Pons (tissue), 1 donor: ENCODE measurements around the gene ATL1.
"Not testable (repeated sequence)": the region's sequence is repeated elsewhere in the genome, so short reads cannot be mapped to it uniquely, and the experiment has no call there.

ENCODE experiments used
- DNase-seq: peaks from one replicate; pipeline ENCODE4 v3.0.0-alpha.2; 2016; ENCODE audit warnings: low spot score

The ATL1 gene

DNA sequence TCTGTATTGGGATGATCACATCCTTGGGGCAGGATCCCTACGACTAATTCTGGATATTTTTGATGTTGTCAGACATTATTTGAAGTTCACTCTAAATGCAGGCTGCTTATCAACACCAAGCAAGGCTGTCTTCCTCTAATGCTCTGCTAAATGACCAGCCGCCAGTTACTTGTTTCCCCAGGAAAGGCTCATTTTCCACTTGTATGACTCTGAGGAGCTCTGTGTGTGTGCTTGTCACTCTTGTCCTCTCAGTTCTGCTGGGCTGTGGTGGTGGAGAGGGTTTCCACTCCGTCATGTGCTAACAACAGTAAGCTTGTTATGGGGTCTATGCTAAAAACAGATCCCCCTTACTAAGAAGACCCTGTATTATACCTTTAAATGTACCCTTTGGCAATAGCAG, 42.1 kb downstream of the ATL1 start:
- DNase-seq, result peak; percentile 62

DNA sequence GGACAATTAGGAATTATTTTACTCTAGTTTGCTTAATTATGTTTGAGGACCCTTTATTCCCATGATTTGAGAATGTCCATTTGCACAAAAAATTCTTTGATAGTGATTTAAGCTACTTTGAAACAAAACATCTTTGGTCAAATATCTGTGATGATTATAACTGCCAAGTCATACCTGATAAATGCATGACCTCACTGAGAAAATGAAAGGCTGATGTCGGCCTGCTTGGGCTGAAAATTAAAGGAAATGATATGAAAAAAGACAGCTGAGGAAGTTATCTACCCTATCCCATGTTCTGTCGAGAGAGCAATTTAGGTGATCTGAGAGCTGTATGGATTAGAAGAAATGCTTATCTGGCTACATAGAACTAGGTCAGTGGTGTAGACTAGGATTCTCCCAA, 43.6 kb downstream of the ATL1 start:
- no peak for DNase-seq

DNA sequence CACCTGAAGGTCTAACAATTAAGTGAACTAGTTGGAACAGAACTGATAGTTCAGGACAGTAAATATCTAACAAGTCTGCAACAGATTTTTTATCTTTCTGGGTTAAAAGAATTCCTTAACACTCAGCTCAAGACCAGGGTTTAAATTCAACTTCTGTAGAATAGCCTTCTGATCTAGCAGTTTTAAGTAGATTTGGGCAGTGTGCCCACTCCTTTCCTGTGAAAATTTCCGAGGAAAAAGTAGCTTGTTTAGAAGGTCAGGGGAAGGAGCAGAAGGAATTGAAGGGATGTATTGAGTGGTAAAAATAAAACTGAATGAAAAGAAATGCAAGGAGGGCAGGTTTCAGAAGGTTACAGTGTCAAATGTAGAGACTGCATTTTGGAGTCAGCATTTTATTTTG, 45.8 kb downstream of the ATL1 start:
- no peak for DNase-seq

DNA sequence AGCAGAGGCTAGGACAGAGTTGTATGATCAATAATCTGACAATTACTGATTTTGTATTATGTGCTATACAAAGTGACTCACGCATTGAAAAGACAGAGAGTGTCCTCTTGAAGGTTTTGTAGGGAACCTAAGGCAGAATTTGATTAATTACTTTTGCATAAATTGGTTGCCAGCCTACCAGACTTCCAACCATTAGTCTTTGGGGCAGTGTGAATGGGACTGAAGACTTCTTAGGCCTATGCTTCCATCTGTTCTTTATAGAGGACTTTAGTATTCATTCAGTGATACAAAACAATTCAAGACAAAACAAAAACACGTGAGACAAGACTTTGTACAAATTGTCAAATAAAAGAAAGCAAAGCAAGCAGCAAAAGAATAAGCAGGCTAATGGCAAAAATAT, 46.5 kb downstream of the ATL1 start:
- no peak for DNase-seq

DNA sequence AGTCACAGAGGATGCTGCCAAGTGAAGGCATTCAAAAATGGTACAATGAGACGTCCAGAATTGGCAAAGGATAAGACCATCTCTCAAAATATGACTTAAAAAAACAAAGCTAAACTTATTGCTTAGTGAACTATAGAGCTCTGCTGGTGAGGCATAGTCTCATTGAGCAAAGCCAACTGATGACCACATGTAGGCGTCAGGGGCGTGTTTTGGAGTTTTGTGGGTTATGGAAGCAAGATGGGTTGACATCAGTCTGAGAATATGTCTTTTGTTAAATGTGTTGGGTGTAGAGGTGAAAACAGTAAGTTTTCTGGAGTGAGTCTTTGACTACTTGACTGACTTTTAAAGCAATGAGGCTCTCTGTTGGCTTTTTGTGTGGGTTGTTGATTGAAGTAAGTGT, 47.2 kb downstream of the ATL1 start:
- no peak for DNase-seq

DNA sequence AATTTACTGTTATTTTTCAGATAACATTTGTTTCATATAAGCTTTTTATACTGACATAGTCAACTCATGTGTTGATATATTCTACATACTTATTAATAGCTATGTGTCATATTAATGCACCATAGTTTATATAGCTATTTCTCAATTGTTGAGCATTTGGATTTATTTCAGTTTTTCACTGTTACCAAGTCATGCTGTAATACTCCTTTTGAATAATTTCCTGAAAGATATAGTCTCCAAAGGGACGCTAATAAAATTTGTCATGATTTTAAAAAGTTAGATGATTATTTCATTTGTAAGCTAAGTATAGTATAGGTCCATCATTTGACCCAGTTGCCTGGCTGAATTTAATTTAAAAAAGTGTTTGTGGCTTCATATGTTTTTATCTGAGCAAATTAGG, 47.8 kb downstream of the ATL1 start:
- DNase-seq, result no peak

DNA sequence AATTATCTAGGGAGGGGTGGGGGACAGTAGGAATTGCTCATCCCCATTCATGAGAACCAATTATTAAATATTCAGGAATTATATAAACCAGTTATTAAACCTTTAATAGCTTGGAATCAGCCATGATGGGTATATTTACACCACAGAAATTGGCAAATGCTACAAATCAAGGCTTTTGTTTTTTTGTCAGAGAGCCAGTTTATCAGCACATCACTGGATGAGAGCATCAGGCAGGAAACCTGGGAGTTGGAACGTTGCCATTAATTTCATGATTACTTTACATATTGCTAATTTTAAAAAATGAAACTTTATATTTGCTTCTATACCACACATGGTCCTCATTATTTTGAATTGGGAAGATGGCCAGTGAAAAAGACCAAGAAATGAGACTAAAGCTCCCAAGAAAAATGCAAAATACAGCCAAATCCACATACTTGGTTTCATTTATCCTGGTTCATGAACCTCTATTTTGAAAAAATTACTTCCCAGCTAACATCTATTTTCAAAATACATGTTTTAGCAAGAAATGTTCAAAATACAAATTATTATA, 48.4 kb downstream of the ATL1 start:
- DNase-seq, result no peak

DNA sequence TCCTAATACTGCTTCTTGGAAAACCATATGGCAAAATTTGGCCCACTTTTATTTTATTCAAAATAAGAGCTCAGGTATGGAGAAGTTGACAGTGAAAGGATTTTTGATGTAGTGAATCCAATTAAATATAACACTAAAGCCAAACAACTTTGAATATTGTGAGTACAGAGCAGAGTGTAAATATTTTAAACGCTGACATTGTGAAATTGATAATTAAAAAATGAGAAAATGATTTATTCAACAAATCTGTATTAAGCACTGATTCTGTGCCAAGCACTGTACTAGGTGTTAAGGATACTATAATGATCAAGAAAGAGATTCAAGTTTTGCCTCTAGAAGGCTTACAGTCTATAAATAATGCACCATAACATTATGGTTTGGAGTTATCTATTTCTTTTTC, 50.5 kb downstream of the ATL1 start:
- DNase-seq, result no peak

DNA sequence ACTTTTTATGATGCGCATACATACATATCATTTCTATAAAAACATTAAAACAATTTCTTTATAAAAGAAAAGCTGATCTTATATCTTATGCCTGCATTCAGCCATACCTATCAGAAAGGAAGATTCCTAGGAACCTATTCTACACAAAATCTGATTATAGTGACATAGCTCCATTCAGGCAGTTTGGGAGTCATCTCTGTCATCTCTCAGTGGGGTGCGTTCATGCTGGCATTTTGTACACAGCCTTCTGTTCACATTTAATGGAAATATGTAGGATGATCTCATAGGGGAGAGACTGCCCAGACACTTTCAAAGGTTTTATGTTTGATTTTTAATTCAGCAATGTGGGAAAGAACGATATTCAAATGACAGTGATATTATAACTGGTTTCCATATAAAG, 52.9 kb downstream of the ATL1 start:
- DNase-seq, result no peak

DNA sequence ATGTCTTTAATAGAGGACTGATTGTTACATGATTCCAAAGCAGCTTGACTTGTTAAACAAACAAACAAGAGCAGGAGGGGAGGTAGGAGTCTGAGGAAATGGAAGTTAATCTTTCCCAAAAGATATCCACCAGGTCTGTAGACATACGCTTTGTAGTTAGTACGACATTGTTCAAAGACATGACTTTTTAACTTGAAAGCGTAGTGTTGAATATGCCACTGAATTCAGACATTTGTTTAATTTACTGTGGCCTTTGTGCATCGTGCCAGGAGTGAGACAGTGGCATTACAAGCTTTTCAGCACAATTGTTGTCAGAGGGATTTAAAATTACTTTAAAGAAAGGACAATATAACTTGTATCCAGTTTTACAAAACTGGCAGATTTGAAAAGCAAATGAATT, 55.1 kb downstream of the ATL1 start:
- DNase-seq, result peak; percentile 91

DNA sequence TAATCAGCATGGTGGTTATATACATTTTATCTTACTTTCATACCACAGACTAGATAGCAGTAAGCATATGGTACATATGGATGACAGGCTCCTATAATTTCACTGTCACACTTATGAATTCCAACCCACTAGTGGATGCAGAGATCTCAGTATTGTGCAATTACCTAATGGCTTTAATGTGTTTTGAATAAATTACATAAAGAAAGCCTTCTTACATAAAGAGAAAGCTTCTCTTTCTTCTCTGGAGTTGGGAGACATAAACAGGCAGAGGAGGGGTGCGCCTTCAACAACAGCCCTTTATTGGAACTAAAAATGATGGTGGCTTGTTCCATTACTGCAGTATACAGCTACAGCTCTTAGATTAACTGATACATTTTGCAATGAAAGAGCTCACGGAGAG, 55.6 kb downstream of the ATL1 start:
- DNase-seq, result peak; percentile 95

DNA sequence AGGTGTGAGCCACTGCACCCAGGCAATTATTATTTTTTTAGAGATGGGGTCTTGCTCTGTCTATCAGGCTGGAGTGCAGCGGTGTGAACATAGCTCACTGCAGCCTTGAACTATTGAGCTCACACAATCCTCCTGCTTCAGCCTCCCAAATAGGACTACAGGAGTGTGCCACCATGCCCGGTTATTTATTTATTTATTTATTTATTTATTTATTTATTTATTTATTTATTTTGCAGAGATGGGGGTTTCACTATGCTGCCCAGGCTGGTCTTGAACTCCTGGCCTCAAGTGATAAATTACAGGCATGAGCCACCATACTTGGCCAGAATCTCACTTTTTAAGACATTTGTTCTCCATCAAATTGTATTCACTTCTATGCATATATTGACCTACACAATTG, 56.3 kb downstream of the ATL1 start:
- DNase-seq, result no peak

DNA sequence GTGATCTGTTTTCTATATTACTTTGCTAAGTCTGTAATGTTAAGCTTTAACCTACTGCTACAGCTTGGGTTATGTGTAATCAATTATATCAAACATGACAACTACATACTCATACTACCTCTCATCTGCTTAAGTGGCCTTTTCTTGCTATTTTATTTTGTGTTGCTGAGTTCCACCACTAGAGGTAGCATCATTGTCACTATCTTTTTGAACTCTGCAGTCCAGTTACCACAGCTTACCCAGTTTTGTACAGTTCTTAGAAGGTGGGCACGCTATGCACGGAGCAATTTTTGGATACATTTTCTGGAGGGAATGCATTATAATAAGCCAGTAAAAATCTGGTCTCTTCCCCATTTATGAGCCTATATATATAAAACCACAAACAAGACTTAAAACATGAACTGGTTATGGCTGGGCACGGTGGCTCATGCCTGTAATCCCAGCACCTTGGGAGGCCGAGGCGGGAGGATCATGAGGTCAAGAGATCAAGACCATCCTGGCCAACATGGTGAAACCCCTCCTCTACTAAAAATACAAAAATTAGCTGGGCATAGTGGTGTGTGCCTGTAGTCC, 59.7 kb downstream of the ATL1 start:
- peak; percentile 86 for DNase-seq

DNA sequence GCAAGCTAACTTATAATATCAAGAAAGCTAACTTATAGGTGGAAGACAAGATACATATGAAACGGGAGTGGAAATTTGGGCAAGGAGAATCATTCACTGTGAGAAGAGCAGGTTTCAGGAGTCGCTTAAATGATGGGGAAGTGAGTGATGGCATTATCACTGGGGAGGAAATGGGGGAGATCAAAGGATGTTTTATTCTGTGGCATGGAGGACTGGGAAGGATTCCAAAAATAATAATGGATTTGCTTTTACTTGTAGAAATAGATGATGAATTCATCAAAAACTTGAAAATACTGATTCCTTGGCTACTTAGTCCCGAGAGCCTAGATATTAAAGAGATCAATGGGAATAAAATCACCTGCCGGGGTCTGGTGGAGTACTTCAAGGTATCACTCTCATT, 60.4 kb downstream of the ATL1 start:
- DNase-seq, result peak; percentile 56

DNA sequence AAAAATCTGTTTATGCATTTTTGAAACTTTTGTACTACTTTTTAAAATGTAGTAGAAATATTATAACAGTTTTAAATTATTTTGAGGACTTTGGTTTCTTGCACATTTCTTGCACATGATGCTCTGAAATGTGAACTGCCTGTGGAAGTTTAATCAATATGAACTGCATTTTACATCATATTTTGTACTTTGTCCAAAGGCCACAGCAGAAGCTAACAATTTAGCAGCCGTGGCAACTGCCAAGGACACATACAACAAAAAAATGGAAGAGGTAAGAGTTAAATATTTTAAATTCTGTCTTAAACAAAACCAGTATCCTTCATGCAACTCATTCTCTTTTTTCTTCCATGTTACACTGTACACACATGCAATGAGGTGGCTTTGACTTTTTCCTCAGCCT, 63.0 kb downstream of the ATL1 start:
- DNase-seq, result no peak

DNA sequence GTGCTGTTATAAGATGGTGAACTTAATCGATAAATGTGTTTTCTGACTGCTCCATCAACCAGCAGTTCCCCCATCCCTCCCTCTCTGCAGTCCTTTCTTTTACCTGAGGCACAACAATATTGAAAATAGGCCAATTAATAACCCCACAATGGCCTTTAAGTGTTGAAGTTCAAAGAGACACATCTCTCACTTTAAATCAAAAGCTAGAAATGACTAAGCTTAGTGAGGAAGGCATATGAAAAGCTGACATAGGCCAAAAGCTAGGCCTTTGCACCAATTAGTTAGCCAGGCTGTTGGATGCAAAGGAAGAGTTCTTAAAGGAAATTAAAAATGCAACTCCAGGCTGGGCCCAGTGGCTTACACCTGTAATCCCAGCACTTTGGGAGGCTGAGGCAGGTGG, 64.5 kb downstream of the ATL1 start:
- no peak for DNase-seq

DNA sequence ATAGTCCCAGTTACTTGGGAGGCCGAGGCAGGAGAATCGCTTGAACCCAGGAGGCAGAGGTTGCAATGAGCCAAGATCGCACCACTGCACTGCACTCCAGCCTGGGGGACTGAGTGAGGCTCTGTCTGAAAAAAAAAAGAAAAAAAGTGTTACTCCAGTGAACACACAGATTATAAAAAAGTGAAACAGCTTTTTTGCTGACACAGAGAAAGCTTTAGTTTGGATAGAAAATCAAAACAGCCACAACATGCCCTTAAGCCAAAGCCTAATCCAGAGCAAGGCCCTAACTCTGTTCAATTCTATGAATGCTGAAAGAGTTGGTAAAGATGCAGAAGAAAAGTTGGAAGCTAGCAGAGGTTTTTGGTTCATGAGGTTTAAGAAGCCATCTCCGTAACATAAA, 65.0 kb downstream of the ATL1 start:
- not testable (repeated sequence) for DNase-seq

DNA sequence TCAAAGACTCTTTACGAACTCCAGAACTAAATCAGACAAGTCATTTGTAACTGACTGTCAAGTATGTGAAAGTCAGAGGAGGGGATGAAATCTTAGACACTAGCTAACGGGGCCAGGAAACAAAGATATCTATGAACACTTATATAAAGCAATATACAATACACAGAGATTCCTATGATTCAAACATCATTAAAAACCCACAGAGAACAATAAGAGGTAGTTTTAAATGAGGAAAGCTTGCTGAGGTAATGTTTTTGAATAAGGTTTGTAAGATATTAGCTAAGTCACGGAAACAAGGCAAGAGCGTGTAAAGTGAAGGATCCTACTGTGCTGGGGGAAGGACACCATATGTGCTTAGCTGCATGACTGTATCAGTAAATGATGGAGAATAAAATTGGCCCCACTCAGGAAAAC, 71.5 kb downstream of the ATL1 start:
- DNase-seq, result no peak

DNA sequence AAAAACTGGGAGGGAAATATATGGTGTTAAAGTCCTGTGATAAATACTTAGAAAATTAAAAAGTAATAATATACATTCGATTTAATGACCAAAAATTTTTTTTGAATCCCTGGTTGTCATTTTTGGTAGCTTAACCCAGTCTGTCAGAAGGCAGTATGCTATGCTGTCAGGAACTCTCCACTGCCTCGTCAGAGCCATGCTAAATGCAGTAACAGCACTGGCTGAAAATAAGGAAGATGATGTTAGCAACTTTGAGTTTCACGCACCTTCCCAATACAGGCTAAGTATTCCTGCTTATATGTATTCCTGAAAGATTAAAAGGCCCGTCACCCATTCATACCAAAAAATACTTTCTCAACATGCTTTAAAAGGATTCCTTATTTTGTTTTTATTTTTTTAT, 74.0 kb downstream of the ATL1 start:
- DNase-seq, result no peak

DNA sequence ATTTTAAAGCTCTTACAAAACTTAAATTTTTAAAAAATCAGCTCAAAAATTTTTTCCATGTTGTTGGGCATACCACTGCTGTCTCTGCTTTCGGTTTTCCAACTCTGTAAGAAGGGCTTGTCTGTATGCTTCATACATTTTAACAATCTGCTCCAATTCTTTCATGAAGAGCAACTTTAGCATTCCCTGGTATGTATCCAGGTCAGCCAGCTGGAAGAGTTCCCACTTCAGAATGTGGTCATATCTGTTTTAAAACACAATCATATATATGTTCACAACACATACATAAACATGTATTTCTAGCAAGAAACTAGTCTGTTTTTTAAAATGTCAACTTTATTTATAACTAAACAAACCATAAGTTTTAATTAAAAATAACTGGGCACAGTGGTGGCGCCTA, 75.2 kb downstream of the ATL1 start:
- DNase-seq, result no peak

DNA sequence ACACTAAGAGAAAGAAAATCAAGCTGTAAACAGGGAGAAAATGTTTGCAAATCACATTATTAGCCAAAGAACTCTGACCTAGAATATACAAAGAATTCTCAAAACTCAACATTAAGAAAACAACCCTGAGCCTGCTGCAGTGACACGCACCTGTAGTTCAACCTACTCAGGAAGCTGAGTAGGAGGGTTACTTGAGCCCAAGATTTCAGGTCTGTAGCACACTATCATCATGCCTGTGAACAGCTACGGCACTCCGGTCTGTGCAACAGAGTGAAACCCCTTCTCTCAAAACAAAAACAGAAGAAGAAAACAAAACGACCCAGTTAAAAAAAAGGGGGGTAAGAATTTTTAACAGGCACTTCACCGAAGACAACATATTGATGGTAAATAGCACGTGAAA, 87.3 kb downstream of the ATL1 start:
- no peak for DNase-seq

DNA sequence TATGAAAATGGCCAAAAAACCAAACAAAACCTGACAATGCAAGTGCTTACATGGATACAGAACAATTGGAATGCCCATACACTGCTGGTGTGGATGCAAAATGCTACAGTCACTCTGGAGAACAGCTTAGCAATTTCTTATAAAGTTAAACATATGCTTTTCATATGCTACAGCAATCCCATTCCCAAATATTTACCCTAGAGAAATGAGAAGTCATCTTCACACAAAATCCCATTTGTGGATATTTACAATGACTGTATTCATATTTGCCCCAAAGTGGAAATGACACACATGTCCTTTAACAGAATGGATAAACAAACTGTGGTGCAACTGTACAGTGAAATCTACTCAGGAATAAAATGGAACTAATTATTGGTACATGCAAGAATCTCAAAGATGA, 87.8 kb downstream of the ATL1 start:
- DNase-seq, result no peak

DNA sequence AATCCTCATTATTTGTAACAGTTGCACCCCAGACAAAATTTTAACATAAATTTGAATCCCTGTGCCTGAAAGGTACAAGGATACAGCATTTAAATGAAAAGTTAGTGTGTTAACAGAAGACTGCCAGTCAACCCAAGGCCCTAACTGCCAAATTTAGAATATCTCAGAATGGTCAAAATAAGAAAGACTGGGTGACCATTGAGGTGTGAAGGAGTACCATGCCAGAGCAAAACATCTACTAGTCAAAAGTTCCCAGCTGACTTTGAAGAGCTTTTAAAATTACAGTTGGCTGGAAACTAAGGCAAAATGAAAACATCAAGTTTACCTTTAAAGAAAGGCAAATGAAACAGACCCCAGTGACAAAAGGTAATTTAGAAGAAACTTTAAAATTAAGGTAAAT, 89.7 kb downstream of the ATL1 start:
- DNase-seq, result no peak

DNA sequence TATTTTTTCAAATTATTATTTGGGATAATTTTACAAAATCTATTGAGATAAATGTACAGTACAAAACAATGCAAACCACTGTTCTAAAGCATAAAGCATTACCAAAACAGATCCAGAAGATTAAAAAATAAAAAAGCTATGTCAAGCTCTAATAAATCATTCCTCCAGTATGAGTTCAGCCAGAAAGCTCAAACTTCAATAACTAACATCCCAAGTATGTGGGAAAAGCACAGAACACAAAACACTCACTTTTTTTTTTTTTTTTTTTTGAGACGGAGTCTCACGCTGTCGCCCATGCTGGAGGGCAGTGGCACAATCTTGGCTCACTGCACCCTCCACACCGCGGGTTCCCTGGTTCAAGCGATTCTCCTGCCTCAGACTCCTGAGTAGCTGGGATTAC, 96.8 kb downstream of the ATL1 start:
- no peak for DNase-seq

DNA sequence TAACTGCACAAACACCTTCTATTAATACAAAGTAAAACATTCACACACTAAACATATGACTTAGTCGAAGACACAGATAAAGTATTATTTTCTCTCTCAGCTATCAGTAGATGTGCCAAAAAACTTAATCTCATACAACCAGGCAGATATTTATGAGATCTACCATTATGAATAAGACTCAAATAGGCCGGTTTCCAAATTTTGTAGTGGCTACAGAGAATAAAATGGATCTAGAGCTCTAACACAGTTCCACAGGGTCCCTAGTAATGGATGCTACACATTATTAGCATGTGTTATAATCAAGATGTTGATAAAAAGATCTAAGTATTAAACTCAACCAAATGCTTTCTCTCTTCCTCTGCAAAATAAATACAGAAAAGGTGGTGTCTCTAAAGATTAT, 97.8 kb downstream of the ATL1 start:
- DNase-seq, result no peak
